BJ (cell line): ENCODE data around the gene CHID1. TPM values are rescaled to one million over a fixed set of nuclear protein-coding genes. Genes with fewer than 3 reads are reported as not detected.
A peak's percentile ranks its signal among the peaks of the same experiment; 100 is the strongest.

Experiments
- CTCF ChIA-PET: fragments of 350-600 bp; formaldehyde crosslinking; extraction: SDS; loops from one replicate; lab custom pipeline; 2021; ENCODE audit warnings: antibody characterized with exemption, inconsistent platforms; lab: Yijun Ruan, JAX
- POLR2A ChIA-PET: fragments of 300-600 bp; sonication (Branson Sonifier 250); formaldehyde crosslinking; extraction: SDS; loops from one replicate; lab custom pipeline; 2021; ENCODE audit warnings: antibody characterized with exemption; lab: Charles Lee
- DNase-seq: peaks from one replicate; pipeline ENCODE4 v3.0.0-alpha.2; 2011; ENCODE audit warnings: low read depth
- H3K27me3 ChIP-seq: 2 replicates; pipeline ENCODE4 v1.6.0; 2011; ENCODE audit warnings: low read length; ENCODE audit not compliant: control insufficient read depth, insufficient read depth
- H3K36me3 ChIP-seq: 2 replicates; pipeline ENCODE4 v1.5.1; 2011; ENCODE audit warnings: low read length; ENCODE audit not compliant: control insufficient read depth, insufficient read depth
- H3K4me3 ChIP-seq: 2 replicates; pipeline ENCODE4 v1.5.1; 2011; ENCODE audit warnings: low read depth, mild to moderate bottlenecking, control low read depth, low read length
- polyA plus RNA-seq: library from polyadenylated mRNA; depleted of rRNA; stranded (reverse); fragments of >200 nt; gene quantifications from 2 replicates; pipeline ENCODE4 v1.2.3, GENCODE V29; 2011
- TF ChIP-seq, protein P1 (sequence below): IDR thresholded peaks from 2 replicates; pipeline ENCODE4 v1.5.1; 2011; ENCODE audit warnings: low read depth, mild to moderate bottlenecking, control low read depth, inconsistent platforms, low read length, moderate library complexity; ENCODE audit not compliant: insufficient read depth

CHID1 gene
- polyA plus RNA-seq, 1 experiment: 178 TPM

DNA sequence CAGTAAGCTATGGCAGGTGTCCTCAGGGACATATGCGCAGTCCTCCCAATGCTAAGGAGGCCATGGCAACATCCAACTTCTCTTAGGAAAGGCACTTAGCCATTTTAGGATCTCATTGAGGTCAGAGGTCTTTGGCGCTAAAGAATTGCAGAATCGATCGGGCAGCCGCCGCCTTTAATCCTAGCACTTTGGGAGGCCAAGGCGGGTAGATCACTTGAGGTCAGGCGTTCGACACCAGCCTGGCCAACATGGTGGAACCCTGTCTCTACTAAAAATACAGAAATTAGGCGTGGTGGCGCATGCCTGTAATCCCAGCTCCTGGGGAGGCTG lies 1.2 kb upstream of the CHID1 start:
- Histone ChIP-seq H3K36me3 (peaks cover 4% of the 10 kb centered on the region), H3K27me3 (no peaks in the 10 kb centered on the region), H3K4me3 (no peak overlapping the region)
- DNase-seq: no peak
- TF ChIP-seq, protein P1, sequence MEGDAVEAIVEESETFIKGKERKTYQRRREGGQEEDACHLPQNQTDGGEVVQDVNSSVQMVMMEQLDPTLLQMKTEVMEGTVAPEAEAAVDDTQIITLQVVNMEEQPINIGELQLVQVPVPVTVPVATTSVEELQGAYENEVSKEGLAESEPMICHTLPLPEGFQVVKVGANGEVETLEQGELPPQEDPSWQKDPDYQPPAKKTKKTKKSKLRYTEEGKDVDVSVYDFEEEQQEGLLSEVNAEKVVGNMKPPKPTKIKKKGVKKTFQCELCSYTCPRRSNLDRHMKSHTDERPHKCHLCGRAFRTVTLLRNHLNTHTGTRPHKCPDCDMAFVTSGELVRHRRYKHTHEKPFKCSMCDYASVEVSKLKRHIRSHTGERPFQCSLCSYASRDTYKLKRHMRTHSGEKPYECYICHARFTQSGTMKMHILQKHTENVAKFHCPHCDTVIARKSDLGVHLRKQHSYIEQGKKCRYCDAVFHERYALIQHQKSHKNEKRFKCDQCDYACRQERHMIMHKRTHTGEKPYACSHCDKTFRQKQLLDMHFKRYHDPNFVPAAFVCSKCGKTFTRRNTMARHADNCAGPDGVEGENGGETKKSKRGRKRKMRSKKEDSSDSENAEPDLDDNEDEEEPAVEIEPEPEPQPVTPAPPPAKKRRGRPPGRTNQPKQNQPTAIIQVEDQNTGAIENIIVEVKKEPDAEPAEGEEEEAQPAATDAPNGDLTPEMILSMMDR: no peak
- ChIA-PET CTCF (interaction anchor here (1.2 to 1.8 kb wide), 2 partner anchors 13 to 67 kb away, joined by 3 to 7 read pairs; partner anchors contain the start of gene AP2A2), POLR2A (no interaction called here)

DNA sequence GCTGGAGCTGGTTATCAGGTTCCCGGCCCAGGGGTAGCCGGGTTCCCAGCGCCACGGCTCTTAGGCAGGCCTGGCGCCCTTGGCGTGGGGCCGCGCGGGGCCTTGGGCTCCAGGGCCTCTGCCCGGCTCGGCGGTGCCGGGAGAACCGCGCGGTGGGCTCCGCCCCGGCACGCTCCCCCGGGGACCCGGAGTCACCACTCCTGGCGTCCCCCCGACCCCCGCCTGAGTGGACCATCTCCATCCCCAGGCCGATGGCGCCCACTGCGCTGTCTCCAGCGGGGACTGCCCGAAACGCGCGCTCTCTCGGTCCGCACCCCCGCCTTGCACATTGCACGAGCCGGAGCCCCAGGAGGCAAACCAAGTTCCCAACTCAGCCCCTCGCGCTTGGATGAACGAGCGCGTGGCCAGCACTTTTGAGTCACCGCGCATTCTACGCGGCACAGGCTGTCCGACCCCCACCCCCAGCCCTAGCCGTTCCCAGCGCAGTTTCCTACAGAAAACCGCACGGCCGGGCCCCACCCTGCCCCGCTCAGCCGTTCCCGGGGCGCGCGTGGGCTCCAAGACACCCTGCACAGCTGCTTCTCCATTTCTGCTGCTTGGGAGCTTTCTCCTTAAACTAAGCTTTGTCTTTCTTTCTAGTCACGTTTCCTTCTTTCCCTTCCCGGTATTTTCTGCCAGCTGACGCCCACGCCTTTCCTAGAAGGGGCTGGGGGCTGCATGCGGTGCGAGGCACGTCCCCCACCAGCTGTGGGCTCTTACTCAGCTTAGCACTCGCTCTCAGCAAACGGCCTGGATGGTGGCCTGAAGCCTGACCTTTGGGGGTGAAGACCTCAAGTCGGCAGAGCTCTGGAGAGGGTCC lies 650 bp upstream of the CHID1 start:
- CTCF ChIA-PET: interaction anchor here (1.1 to 1.8 kb wide), 3 partner anchors 14 to 140 kb away, joined by 3 to 7 read pairs (median 4); partner anchors contain the start of gene AP2A2
- TF ChIP-seq, protein P1: no peak
- POLR2A ChIA-PET: no interaction called here

DNA sequence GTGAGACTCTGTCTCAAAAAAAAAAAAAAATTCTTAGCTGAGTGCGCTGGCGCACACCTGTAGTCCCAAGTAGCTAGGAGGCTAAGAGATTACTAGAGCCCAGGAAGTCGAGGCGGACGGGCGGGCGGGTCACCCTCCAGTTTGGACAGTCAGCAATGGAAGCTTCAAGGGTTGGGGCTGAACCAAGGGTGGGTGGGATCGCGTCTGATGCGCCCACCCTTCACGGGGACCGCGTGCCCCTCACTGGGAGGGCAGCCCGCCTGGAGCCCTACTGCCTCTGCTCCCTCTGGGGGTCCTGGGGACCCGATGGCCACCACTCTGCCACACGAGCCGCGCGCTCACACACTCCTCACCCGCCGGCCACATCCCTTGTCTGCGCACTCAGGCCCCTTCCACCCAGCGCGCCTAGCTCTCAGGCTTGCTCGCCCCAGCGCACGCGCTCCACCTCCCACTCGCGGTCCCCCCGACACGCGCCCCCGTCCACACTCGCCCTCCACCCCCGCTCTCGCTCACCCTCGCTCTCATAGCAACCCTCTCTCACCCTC lies 494 bp downstream of the CHID1 start:
- TF ChIP-seq, protein P1: no peak
- POLR2A ChIA-PET: no interaction called here
- DNase-seq: no peak
- CTCF ChIA-PET: interaction anchor here (0.6 to 1.8 kb wide), 2 partner anchors 9 to 15 kb away, joined by 3 to 7 read pairs; partner anchors contain the start of gene AP2A2
- Histone ChIP-seq H3K27me3 (no peaks in the 10 kb centered on the region), H3K4me3 (peak overlapping the region; percentile 96), H3K36me3 (peaks cover 4% of the 10 kb centered on the region)

More for the DNA sequence above, 650 bp upstream of the CHID1 start:
- no peaks in the 10 kb centered on the region for H3K27me3 ChIP-seq
- no peak for DNase-seq
- peak overlapping the region; percentile 65 for H3K4me3 ChIP-seq
- peaks cover 4% of the 10 kb centered on the region for H3K36me3 ChIP-seq

DNA sequence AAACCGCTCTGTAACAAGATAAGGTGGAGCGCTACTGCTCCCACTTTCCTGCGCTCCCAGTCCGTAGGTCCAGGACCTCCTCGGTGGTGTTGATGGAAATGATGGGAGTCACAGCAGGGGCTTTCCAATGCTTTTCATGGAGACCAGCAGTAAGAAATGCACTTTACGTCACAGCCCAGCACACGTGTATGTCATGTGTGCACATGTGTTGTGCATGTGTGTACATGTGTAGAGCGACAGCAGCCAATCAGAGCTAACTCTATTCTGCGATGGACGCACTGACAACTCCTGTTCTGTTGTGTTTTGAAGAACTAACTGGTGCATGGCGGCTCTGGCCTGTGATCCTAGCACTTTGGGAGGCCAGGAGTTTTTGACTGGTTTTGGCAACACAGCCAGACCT lies 1.2 kb downstream of the CHID1 start:
- no peak overlapping the region; the same call in 1 of the 2 replicates for H3K4me3 ChIP-seq
- H3K36me3 ChIP-seq: peaks cover 6% of the 10 kb centered on the region
- H3K27me3 ChIP-seq: no peaks in the 10 kb centered on the region
- ChIA-PET POLR2A (no interaction called here), CTCF (no interaction called here)
- no peak for DNase-seq
- TF ChIP-seq, protein P1: no peak

DNA sequence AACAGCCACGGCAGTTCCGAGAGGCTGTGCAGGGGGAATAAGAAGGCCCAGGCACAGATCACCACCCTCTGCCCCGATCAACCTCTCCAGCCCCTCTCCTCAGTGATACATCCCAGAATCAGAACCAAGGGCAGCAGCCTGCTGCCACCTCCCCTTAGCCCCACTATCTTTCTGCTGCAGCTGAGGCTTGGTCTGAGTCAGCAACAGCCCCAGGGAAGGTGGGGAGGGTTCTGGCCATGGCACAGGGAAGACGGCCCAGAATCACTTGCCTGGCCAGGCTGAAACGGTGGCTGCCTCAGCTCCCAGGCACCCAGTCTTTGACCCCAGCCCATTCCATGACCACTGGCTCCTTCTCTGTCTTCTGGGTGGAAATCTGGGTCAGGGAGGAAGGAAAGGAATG lies 2.3 kb downstream of the CHID1 start:
- CTCF ChIA-PET: no interaction called here
- Histone ChIP-seq H3K27me3 (no peaks in the 10 kb centered on the region), H3K4me3 (no peak overlapping the region), H3K36me3 (peaks cover 13% of the 10 kb centered on the region)
- POLR2A ChIA-PET: no interaction called here
- DNase-seq: no peak
- TF ChIP-seq, protein P1: no peak
